ENCODE data around the gene DHRS7. TPM values are rescaled to one million over a fixed set of nuclear protein-coding genes. Genes with fewer than 3 reads are reported as not detected.
"Not testable (repeated sequence)": the region's sequence is repeated elsewhere in the genome, so short reads cannot be mapped to it uniquely, and the experiment has no call there.

DHRS7 gene
- total RNA-seq, 1 donor from 2014 or later, result 36.8 TPM

GRCh38 chr14:60163693-60164092 is 1.5 kb downstream of the DHRS7 start:
- intact Hi-C loops (cut with DNase I), result loop anchor here (2.0 to 10.0 kb wide), 3 partner anchors 73 to 679 kb away; partner anchors contain the start of genes JKAMP, L3HYPDH and PCNX4

DNA sequence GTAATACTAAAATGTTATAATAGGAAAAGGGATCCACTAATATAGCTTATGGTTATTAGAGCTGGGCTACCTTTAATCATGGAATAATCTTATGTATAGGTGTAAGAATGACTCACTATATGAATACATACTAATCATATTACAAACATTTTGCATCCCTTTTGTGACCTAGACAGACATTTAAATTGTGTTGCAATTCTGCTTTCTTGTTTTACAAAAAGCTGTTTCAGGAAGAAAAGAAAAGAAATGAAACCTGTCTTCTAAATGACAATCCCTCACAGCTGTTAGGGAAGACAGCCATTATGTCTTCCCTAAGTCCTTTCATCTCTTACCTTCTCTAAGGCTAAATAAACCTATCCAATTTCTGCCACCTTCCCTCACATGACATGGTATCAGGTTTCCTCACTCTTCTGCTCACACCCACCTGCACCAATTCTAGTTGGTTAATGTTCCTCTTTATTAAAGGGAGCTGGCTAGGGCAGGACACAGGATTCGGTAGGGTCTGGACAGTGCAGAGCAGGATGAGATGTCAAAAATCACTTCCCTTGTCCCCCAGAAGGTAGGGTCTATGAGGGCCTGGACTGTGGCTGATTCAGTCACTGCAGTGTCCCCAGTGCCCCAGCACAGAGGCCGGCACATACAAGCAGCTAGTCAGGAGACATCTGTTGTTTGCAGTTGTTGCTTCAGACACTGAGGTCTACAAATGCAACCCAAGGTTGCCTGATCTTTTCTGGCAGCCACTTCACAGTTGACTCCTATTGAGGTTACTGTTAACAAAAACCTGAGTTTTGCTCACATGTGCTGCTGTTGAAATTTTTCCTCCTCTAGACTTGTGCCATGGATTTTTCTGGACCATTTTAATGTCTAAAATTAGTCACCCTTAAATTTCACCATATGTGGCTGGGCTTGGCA is 3.7 kb downstream of the DHRS7 start:
- intact Hi-C loops (cut with DNase I), result loop anchor here (10.0 kb wide), 1 partner anchor 677 kb away; the partner anchor contains the start of genes JKAMP and L3HYPDH
- no peak for DNase-seq (ENCODE audit: low spot score)

More at GRCh38 chr14:60163693-60164092, 1.5 kb downstream of the DHRS7 start:
- DNase-seq (ENCODE audit: low spot score), result no peak

- intact Hi-C loops (cut with DNase I), result loop anchor here (10.0 kb wide), 1 partner anchor 676 kb away; the partner anchor contains the start of genes JKAMP and L3HYPDH
- DNase-seq (ENCODE audit: low spot score), result no peak
Observed at GRCh38 chr14:60160422-60160821, 4.8 kb downstream of the DHRS7 start.

GRCh38 chr14:60154671-60155070 is 10.5 kb downstream of the DHRS7 start:
- intact Hi-C loops (cut with DNase I), result no loop called here
- no peak for DNase-seq (ENCODE audit: low spot score)

DNA sequence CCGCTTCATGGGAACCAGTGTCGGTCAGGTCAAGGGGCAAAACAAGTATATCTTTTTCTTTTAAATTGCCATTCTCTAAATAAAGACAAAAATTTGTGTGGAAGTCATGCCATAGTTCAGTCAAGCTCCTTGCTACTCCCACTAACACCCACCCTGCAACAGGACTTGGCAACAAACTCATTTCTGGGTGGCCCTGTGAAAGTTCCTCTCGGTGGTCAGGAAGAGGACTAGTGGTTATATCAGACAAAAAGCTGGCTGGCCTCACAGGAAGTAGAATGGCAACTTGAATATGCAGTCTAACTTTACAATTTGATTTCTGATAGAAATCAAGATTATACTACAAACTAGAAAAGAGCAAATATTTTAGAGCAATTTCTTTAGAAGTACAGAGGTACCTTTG is 11.2 kb downstream of the DHRS7 start:
- DNase-seq (ENCODE audit: low spot score), result no peak
- intact Hi-C loops (cut with DNase I), result no loop called here

GRCh38 chr14:60151715-60152114 is 13.5 kb downstream of the DHRS7 start:
- intact Hi-C loops (cut with DNase I), result no loop called here
- peak; percentile 91 for DNase-seq (ENCODE audit: low spot score)

GRCh38 chr14:60134702-60135101 is 30.5 kb downstream of the DHRS7 start:
- intact Hi-C loops (cut with DNase I), result no loop called here
- DNase-seq (ENCODE audit: low spot score), result no peak

GRCh38 chr14:60133487-60133886 is 31.7 kb downstream of the DHRS7 start:
- DNase-seq (ENCODE audit: low spot score), result no peak
- intact Hi-C loops (cut with DNase I), result no loop called here

- intact Hi-C loops (cut with DNase I), result no loop called here
Observed at GRCh38 chr14:60125918-60126317, 39.3 kb downstream of the DHRS7 start.

GRCh38 chr14:60116181-60116580 is 49.0 kb downstream of the DHRS7 start:
- DNase-seq (ENCODE audit: low spot score), result no peak
- intact Hi-C loops (cut with DNase I), result no loop called here

More at GRCh38 chr14:60125918-60126317, 39.3 kb downstream of the DHRS7 start:
- DNase-seq (ENCODE audit: low spot score), result no peak

- DNase-seq (ENCODE audit: low spot score), result no peak
- intact Hi-C loops (cut with DNase I), result no loop called here
Observed at GRCh38 chr14:60114881-60115280, 50.3 kb downstream of the DHRS7 start.

- intact Hi-C loops (cut with DNase I), result no loop called here
- no peak for DNase-seq (ENCODE audit: low spot score)
Observed at GRCh38 chr14:60111732-60112131, 53.5 kb downstream of the DHRS7 start.

GRCh38 chr14:60107477-60107876 is 57.7 kb downstream of the DHRS7 start:
- intact Hi-C loops (cut with DNase I), result no loop called here
- no peak for DNase-seq (ENCODE audit: low spot score)

DNA sequence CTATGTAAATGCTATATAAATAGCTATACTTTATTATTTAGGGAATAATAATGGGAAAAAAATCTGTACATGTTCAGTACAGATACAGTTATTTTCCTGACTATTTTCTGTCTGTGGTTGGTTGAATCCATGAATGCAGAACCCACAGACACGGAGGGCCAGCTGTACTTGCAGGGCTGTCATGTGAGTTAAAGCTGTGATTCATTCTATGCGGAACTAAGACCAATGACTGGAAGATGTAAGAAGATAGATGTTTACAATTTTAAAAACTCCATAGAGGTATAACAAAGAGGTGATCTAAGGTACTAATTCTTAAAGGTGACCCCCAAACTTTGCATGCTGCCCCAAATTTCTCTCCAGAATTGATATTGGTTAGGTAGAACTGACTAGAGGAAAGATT is 58.9 kb downstream of the DHRS7 start:
- intact Hi-C loops (cut with DNase I), result no loop called here
- DNase-seq (ENCODE audit: low spot score), result no peak

- no peak for DNase-seq (ENCODE audit: low spot score)
- intact Hi-C loops (cut with DNase I), result no loop called here
Observed at GRCh38 chr14:60102389-60102788, 62.8 kb downstream of the DHRS7 start.

GRCh38 chr14:60101786-60102185 is 63.4 kb downstream of the DHRS7 start:
- intact Hi-C loops (cut with DNase I), result no loop called here
- DNase-seq (ENCODE audit: low spot score), result no peak

- intact Hi-C loops (cut with DNase I); DNase-seq (ENCODE audit: low spot score): not testable (repeated sequence)
Observed at GRCh38 chr14:60099855-60100254, 65.3 kb downstream of the DHRS7 start.

GRCh38 chr14:60097974-60098373 is 67.2 kb downstream of the DHRS7 start:
- intact Hi-C loops (cut with DNase I), result no loop called here
- DNase-seq (ENCODE audit: low spot score), result no peak

GRCh38 chr14:60095781-60096450 is 69.3 kb downstream of the DHRS7 start:
- no peak for DNase-seq (ENCODE audit: low spot score)
- intact Hi-C loops (cut with DNase I), result no loop called here

GRCh38 chr14:60095231-60095630 is 70.0 kb downstream of the DHRS7 start:
- intact Hi-C loops (cut with DNase I), result no loop called here
- no peak for DNase-seq (ENCODE audit: low spot score)

Measured in cardiac septum (tissue), 1 donor.